Measurements from ENCODE around the gene MICAL2.

The MICAL2 gene

GRCh38 chr11:12174128-12174476, 63.7 kb downstream of the MICAL2 start:
- no peak for DNase-seq

GRCh38 chr11:12174477-12175143, 64.2 kb downstream of the MICAL2 start:
- peak in 1 of 5 donors; percentile 94 for DNase-seq

- peak in 1 of 5 donors; percentile 82 for DNase-seq
These were observed 65.4 kb downstream of the MICAL2 start for GRCh38 chr11:12175694-12176241.

GRCh38 chr11:12176410-12176809, 66.0 kb downstream of the MICAL2 start:
- no peak for DNase-seq

- DNase-seq: no peak
These were observed 67.4 kb downstream of the MICAL2 start for GRCh38 chr11:12177739-12178338.

- DNase-seq: peak in 1 of 5 donors; percentile 54
These were observed 68.6 kb downstream of the MICAL2 start for GRCh38 chr11:12179019-12179418.

GRCh38 chr11:12179531-12179930, 69.1 kb downstream of the MICAL2 start:
- no peak for DNase-seq

GRCh38 chr11:12180257-12181205, 70.1 kb downstream of the MICAL2 start:
- no peak for DNase-seq

GRCh38 chr11:12182302-12182675, 71.9 kb downstream of the MICAL2 start:
- no peak for DNase-seq

- no peak for DNase-seq
These were observed 72.5 kb downstream of the MICAL2 start for GRCh38 chr11:12182676-12183541.

GRCh38 chr11:12183827-12184620, 73.6 kb downstream of the MICAL2 start:
- DNase-seq: no peak

- DNase-seq: no peak
These were observed 74.3 kb downstream of the MICAL2 start for GRCh38 chr11:12184699-12185098.

GRCh38 chr11:12185106-12185690, 74.8 kb downstream of the MICAL2 start:
- no peak for DNase-seq

GRCh38 chr11:12185914-12186313, 75.5 kb downstream of the MICAL2 start:
- no peak for DNase-seq

- no peak for DNase-seq
These were observed 76.3 kb downstream of the MICAL2 start for GRCh38 chr11:12186701-12187100.

- peak in 1 of 5 donors; percentile 57 for DNase-seq
These were observed 77.0 kb downstream of the MICAL2 start for GRCh38 chr11:12187399-12187798.

- no peak for DNase-seq
These were observed 78.3 kb downstream of the MICAL2 start for GRCh38 chr11:12188548-12189317.

- peak in 4 of 5 donors; percentile 32 to 69 (median 38) for DNase-seq
These were observed 79.3 kb downstream of the MICAL2 start for GRCh38 chr11:12189543-12190235.

GRCh38 chr11:12190511-12190910, 80.1 kb downstream of the MICAL2 start:
- DNase-seq: no peak

Measured in T-helper 1 cell (primary cell).